ENCODE results near the gene NCK2.

NCK2 gene

DNA sequence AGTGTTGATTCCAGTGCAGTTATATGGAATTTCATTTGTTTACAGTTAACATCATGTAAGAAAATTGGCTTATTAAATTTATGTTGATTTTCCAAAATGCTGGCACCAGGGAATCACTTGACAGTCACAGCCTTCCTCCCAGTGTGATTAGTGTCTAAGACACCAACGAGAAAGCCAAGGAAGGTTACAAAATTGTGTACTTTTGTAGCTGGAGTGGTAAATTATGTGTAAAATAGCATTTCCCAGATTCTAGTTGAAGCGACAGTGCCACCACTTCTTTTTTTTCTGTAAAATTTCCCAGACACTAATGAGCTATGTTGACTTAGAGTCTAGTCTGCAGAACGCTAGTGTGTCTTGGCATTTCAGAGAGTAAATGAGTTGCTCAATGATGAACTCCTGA is 101.3 kb downstream of the NCK2 start:
- DNase-seq (ENCODE audit: low read depth in 2 of 2): no peak

DNA sequence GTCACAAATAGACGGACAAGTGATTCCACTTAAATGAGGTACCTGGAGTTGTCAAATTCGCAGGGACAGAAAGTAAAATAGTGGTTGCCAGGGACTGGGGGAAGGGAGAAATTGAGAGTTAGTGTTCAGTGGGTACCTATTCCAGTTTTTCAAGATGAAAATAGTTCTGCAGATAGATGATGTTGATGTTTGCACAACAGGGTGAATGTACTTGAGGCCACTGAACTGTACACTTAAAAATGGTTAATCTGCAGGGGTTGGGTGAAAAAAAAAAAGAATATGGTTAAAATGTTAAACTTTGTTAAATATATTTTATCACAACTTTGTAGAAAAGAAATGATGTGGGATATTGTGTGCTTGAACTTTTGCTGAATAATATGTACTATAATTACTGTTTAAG is 102.3 kb downstream of the NCK2 start:
- no peak for DNase-seq (ENCODE audit: low read depth in 2 of 2)

DNA sequence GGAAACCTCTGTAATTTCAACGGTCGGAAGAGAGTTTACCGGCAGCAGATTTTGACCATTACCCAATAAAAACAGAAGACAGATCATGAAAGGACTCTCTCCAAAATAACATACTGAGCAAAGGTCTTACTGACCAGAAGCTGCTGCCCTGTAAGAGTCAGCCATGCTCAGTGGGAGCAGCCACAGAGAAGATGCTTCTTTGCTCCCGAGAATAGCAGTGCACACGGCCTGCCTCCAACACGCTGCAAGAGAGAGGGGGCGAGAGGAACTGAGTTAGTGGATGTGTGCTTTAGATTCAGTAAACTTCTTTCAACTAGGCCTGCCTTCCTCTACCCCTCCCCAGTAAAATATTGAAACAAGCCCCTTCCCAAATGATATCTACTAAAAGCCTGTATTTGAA is 103.7 kb downstream of the NCK2 start:
- DNase-seq (ENCODE audit: low read depth in 2 of 2): no peak

DNA sequence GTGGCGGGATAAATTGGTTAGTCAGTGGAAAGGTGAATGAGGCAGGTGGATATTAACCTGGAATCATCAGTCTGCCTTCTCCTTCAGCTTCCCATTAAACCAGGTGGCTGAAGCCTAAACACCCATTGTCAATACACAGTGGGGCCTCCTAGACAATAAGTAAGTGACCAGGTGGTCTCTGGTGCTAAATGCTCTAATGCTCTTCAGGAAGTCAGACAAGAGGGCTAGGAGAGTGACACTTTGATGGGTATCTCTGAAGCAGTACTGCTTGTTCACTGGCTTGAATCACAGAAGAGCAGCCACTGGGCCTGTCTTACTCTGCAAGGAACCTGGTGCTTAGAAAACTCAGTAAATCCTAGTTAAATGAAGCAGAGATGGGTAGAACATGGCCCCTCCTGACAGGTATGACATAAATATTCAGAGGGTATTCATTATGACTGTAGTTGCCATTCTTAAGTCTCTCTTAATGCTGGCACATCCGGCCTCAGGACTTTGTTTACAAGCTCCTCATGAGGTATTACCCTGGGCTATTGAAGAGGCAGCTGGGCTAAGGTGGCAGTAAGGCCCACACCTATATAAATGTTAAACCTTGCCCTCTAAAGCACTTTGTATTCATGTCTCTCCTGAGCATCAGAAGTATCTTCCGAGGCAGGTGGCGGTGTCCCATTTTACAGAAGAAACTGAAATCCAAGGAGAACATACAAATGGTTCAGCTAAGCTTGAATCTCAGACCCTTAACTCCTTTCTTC is 104.9 kb downstream of the NCK2 start:
- no peak for DNase-seq (ENCODE audit: low read depth in 2 of 2)

DNA sequence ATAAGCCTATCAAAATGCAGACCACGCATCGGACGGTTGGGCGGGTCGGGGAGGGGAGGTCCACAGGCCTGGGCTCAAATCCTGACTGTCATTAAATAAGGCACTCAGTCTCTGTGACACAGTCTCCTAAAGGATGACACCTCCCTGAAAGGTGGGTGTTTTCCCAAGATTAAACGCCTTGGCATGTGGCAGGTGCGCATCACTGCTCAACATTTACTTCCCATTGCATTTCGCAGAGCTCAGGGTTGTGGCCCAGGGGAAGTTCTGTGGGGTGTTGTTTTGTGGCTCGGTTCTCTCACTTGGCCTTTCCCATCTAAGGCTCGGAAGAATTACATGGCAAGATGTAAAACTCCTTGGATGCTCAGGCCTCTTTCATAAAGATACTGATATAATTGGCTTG is 107.4 kb downstream of the NCK2 start:
- no peak for DNase-seq (ENCODE audit: low read depth in 2 of 2)

DNA sequence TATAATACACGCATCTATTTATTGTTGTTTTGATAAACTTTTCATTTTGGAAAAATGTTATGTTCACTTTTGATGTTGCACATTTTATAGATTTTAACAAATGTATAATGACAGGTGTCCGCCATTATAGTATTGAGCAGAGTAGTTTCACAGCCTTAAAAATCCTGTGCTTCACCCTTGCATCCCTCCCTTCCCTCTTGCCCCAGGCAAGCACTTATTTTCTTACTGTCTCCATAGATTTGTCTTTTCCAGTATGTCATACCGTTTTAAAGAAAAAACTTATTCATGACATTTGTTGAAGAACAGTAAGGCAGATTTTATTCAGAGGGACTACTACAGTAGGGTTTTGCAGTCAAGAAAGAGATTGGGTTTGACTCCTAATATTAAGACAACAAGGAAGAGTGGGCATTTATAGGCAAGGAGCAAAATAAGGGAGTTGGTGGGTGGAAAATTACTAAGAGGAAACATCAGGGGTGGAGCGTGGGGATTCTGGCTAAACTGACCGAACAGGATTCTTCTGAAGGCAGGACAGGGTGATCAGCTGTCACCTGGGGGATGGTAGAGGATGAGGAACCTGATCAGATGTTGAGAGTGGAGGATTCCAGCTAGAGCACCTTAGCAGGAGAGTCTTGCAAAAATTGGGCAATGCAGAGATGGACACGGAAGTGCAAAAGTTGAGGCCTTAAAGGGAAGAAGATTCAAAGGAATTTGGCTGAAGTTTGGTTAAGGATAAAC is 108.8 kb downstream of the NCK2 start:
- DNase-seq (ENCODE audit: low read depth in 2 of 2): no peak

DNA sequence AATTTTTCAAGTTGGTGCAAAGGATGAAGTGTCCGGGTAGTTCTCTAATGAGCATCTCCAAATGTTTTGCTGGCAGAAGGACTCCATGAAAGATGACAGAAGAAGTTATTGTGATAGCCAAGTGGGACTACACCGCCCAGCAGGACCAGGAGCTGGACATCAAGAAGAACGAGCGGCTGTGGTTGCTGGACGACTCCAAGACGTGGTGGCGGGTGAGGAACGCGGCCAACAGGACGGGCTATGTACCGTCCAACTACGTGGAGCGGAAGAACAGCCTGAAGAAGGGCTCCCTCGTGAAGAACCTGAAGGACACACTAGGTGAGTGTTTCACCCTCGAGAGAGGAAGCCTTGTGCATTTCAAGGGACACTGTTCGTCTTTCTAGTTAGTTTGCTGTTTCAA is 110.3 kb downstream of the NCK2 start:
- DNase-seq (ENCODE audit: low read depth in 2 of 2): no peak

DNA sequence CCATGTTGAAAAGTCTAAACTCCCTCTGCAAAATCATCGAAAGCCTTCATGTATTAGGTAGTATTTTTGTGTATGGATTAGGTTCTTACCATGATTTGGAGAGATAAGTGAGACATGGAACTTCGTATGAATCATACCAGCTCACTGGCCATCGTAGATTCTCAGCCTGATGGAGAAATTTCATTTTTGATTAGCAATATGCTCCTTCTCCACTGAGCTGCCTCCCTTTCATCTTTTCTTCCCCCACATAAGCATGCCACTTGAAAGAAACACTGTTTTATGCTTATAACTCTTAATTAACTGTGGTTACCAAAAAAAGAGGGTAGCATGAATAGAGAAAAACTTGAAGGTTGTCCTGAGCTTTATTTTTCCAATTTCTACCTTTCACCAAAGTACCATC is 111.9 kb downstream of the NCK2 start:
- DNase-seq (ENCODE audit: low read depth in 2 of 2): no peak

DNA sequence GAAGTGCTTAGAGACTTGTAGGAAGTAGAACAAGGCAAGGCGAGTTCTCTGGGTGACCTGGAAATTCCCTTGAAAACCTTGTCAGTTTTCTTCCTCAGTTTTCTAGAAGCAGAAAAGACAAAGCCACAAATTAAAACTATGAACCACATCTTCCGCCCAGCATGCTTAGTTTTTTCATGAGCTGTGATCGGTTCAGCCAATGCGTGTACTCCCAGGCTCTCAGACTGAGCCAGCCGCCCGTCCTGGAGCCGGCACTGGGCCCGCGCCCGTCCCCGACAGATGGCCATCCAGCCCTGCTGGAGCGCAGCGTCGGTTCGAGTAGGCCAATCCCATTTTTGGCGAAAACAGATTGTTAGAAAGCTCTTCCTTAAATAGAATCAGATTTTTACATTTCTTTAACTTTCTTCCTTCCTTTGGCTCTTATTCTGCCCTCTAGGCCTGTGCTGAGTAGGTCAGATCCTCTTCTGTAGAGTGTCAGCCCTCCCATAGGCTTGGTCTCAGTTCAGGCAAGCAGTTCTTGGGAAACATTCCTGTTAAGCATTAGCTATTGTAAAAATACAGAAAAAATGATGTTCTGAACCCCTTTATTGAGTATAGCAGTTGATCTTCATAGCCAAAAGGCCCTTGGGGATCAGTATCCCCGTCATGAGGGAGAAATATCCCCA is 112.5 kb downstream of the NCK2 start:
- no peak for DNase-seq (ENCODE audit: low read depth in 2 of 2)

DNA sequence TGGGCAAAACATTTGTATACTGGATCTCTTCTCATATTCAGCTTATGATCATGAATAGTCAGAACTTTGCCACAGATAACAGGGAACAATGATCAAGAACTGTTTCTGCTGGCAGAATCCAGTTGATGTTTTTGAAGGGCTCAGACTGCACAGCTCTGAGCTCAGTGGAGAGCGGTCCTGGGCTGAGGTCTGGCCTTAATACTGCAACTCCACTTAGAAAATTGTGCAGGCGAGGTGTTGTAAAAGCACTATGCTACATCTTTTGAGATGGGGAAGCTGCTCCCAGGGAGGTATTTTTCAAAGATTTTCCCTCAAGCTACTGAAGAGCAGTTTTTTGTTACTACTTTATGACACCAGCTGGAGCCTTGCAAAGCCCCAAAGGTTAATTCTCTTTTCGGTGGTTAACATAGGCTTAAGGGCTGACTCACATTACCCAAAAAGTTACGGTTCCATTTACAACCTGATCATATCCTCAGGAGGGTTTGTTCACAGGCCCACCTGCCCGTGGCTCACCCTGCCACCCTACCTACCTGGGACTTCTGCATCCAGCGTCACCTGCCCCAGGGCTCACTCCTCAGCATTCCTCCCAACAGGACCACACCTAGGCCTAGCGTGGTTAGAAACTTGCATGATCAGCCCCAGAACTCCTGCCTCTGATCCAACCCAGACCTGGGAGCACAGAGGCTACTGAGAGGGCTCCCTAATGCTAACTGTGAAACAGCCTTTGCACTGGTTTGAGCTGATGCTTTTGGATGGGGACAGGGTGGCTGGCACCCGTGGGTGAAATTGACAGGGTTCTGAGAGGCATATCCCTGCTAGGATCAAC is 114.4 kb downstream of the NCK2 start:
- no peak for DNase-seq (ENCODE audit: low read depth in 2 of 2)

DNA sequence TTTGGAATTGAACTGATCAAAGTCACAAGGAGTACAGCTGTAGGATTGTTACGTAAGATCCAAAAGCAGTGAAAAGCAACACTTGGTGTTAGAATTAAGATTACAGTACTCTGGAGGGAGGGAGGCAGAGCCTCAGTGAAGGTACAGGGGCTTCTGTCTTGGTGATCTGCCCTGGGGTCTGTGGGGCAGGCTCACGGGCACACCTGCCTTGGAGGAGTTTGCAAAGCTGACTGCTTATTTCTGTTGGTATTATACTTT is 114.9 kb downstream of the NCK2 start:
- DNase-seq (ENCODE audit: low read depth in 2 of 2): no peak

DNA sequence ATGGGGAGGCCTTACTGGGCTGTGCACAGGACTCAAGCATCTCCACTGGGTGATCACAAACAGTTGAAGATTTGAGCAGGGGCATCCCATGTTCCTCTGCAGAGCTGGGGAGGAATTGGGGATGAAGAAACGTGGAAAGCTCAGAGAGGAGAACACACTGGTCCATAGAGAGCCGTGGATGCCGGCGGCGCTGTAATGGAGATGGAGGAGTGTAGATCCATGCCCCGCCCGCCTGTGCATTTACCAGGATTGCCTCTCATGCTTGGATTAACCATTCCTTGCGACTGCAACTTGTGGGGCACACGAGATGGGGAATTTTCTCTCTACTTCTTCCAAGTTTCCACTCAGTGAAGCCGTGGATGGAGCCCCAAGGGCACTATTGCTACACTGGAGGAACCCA is 115.9 kb downstream of the NCK2 start:
- DNase-seq (ENCODE audit: low read depth in 2 of 2): no peak

DNA sequence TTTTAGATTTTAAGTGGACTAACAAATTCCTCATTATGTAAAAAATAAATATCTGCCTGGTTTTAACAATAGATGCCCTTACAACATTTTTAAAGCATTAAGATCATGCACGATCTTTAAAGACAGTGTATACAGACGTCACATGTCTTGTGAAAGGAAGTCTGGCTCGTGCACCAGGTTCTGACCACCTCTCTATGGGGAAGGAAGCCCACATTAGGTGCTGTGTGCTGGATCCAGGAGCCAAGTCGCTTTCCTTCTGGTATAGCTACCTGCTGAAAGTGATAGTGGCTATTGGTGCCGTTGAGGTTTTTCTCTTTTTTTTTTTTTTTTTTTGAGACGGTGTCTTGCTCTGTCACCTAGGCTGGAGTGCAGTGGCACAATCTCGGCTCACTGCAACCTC is 116.5 kb downstream of the NCK2 start:
- DNase-seq (ENCODE audit: low read depth in 2 of 2): no peak

DNA sequence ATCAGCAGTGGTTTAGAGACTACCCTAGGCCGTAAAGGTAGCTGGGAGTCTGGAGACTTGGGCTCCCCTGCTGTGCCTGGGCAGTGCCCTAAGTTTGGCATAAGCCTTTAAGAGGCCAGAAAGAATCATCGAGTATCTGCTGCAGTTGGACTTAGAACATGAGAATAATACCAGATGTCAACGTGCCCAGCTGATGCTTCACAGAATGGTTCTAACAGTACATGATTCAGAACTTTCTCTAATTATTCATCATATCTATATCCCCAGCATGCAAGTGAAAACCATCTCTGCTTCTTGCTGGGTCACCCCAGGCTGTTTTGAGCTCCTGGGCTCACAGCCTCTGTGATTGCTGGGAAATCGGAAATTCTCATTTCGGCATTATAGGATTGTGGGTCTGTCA is 118.1 kb downstream of the NCK2 start:
- DNase-seq (ENCODE audit: low read depth in 2 of 2): no peak

DNA sequence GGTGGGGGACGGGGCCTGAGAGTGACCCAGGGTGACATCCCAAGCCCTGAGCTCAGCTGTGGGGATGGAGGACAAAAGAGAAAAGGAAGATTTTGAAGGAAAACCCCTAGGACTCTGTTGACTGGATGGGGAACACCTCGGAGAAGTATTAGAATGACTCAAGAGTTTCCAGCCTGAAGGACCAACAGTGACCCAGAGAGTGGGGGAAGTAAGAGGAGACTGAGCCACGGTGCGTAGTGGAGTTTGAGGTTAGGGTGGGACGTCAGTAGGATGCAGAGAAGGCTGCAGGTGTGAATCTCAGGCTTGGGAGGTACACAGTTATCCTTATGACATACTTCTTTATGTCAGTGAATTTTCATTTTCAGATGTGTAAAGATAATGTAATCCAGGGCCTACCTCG is 119.5 kb downstream of the NCK2 start:
- DNase-seq (ENCODE audit: low read depth in 2 of 2): no peak

DNA sequence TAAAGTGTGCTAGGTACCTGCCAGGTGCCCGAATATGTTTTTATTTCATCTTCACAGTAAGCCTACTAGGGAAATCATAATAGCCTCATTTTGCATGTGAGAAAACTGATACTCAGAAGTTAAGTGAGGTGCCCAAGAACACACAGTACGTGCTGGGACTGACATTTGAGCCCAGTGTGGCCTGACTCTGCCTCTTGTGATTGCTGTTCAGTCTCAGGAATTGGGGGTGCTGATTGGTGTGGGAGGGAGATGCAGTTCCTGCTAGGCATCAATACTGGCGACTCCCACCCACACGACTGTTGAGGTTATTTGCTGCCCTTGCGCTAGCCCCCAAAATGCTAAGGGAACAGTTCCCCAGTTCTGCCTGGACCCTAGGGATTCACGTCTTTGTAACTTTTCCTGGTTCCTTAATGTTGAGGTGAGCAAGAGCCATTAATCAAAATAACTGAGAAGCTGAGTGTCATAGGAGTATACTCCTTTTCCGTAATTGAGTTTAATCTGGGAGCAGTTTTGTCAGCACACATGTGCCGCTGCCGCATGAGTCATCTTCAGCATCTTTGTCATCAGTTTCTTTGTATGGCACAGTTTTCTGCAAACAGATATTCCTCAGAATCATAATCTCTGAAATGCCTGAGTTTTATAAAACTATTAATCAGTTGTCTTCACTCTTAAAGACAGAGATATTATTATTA is 120.7 kb downstream of the NCK2 start:
- no peak for DNase-seq (ENCODE audit: low read depth in 2 of 2)

DNA sequence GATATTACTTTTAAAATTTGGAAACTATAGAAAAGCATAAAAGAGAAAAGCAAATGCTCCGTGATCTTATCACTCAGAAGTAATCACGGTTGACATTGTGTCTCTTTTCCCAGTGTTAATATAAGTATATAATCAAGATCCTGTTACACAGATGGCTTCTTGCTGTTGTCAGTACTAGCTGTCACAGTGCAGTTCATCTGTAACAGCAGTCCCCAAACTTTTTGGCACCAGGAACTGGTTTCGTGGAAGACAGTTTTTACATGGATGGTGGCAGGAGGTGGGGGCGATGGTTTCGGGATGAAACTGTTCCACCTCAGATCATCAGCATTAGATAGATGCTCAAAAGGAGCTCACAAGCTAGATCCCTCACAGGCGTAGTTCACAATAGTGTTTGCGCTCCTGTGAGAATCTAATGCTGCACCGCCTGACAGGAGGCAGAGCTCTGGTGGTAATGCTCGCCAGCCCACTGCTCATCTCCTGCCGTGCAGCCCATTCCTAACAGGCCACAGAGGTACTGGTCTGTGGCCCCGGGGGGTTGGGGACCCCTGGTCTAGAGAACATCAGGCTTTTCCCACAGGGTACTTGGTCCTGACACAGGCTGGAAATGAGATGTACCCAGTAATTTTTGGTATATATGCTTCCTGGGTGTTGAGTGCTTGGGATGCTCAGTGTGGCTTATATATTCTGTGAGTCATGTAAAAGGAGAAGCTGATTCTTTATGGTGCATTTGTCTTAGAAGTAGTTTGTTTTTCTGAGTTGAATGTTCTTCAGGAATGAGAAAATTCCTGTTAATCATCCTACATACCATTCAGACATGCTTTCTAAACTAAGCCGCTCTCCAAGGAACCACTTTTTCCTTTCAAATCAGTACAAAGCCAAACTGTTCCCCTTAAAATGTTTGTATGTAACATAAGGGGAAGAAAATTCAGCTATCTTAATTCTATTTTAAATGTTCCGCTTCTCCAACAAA is 121.8 kb downstream of the NCK2 start:
- no peak for DNase-seq (ENCODE audit: low read depth in 2 of 2)

DNA sequence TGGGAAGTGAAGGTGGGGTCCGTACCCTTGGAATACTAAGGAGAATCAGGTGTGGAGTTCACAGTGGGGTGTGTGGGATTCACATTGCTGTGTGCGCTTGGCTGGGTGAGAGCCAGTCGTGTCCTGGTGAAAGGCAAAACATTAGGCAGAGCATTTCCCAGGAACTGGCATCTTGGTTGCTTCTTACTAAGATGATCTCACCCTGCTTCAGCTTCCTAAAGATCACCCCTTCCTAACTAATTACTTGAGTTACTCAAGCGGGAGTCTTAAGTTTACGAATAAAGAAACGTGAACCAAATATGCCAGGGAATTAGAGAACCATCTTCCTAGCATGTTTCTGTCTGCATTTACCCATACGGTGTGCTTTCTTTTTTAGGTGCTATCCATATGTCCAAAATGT is 122.9 kb downstream of the NCK2 start:
- no peak for DNase-seq (ENCODE audit: low read depth in 2 of 2)

DNA sequence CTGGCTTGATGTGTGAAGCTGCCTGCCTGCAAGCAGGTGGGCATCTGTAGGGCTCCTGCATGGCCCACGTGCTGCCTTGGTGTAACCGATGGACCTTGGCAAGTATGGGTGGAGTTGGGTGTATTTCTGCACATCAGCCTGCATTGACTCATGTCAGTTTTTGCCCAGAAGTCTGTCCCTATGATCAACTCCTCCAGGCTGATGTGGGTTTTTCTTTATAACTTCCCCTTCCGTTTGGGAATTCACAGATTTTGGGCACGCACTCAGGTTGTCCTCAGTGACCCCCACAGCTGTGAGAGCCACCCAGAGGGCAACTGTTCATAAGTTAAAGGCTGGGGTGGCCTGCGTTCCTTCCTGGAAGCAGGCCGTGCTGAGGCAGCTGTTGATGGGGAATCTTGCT is 123.3 kb downstream of the NCK2 start:
- no peak for DNase-seq (ENCODE audit: low read depth in 2 of 2)

DNA sequence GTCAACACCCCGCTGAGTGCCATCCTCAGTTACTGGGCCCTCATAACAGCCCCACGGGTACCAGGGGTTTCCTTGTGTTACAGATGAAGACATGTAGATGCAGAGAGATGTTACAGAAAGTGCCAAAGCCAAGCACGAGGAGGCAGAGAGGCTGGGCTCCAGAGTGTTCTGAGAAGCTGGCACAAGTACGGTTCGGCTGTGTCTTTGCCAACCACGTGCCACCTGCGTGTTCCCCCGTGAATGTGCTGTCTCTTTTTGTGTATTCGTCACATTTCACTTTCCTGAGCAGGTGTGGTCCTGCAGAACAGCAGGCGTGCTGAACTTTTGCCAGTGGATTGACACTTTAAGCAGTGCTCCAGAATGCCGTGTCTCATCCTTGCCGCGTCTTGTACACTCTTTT is 124.6 kb downstream of the NCK2 start:
- no peak for DNase-seq (ENCODE audit: low read depth in 2 of 2)

DNA sequence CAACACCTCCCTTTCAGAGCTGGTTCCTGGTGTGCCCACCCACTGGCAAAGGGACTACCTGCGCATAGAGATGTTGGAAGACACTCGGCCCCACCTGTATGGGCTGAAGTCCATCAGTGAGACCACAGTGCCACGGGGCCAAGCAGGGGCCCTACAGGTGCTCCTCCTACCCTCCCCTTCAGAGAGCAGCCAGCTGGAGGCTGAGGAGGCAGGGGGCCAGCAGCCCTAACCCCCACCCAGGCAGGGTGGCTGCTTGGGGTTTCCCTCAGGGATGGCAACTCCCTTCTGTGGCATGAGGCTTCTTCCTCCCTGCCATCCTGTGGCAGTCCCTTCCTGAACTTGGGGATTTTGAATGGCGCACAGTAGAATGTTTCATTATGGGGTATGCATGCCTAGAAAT is 125.3 kb downstream of the NCK2 start:
- no peak for DNase-seq (ENCODE audit: low read depth in 2 of 2)
